Measurements from ENCODE around the gene S1PR1. TPM values are rescaled to one million over a fixed set of nuclear protein-coding genes. Genes with fewer than 3 reads are reported as not detected.

The S1PR1 gene
- total RNA-seq, 1 donor from 2014 or later, result 28.9 TPM

GRCh38 chr1:101245246-101245927, 8.6 kb downstream of the S1PR1 start:
- no peak for DNase-seq

- DNase-seq, result no peak
These were observed 10.8 kb downstream of the S1PR1 start for GRCh38 chr1:101247404-101248287.

GRCh38 chr1:101250222-101250621, 13.4 kb downstream of the S1PR1 start:
- no peak for DNase-seq

- no peak for DNase-seq
These were observed 13.9 kb downstream of the S1PR1 start for GRCh38 chr1:101250656-101251272.

GRCh38 chr1:101251504-101251903, 14.7 kb downstream of the S1PR1 start:
- no peak for DNase-seq

- DNase-seq, result no peak
These were observed 17.3 kb downstream of the S1PR1 start for GRCh38 chr1:101253976-101254674.

- no peak for DNase-seq
These were observed 20.9 kb downstream of the S1PR1 start for GRCh38 chr1:101257500-101258325.

- DNase-seq, result no peak
These were observed 22.9 kb downstream of the S1PR1 start for GRCh38 chr1:101259744-101260148.

GRCh38 chr1:101260556-101261350, 23.9 kb downstream of the S1PR1 start:
- no peak for DNase-seq

- DNase-seq, result no peak
These were observed 24.8 kb downstream of the S1PR1 start for GRCh38 chr1:101261623-101262022.

GRCh38 chr1:101262060-101262459, 25.2 kb downstream of the S1PR1 start:
- DNase-seq, result no peak

GRCh38 chr1:101262630-101263348, 26.0 kb downstream of the S1PR1 start:
- no peak for DNase-seq

- no peak for DNase-seq
These were observed 27.9 kb downstream of the S1PR1 start for GRCh38 chr1:101264697-101265096.

- DNase-seq, result no peak
These were observed 28.9 kb downstream of the S1PR1 start for GRCh38 chr1:101265684-101266083.

- no peak for DNase-seq
These were observed 30.3 kb downstream of the S1PR1 start for GRCh38 chr1:101267082-101267481.

- DNase-seq, result no peak
These were observed 32.1 kb downstream of the S1PR1 start for GRCh38 chr1:101268893-101269292.

GRCh38 chr1:101275672-101276071, 38.9 kb downstream of the S1PR1 start:
- DNase-seq, result no peak

GRCh38 chr1:101276818-101277217, 40.0 kb downstream of the S1PR1 start:
- DNase-seq, result no peak

GRCh38 chr1:101278238-101278637, 41.4 kb downstream of the S1PR1 start:
- no peak for DNase-seq

- DNase-seq, result no peak
These were observed 42.0 kb downstream of the S1PR1 start for GRCh38 chr1:101278845-101279244.

All from tongue (tissue), 2 donors.